KG1 (cell line): ENCODE results near the gene RTN4R.
"Not testable (repeated sequence)": the region's sequence is repeated elsewhere in the genome, so short reads cannot be mapped to it uniquely, and the experiment has no call there.

Experiments used
- DNase-seq: peaks from one replicate; lab custom pipeline; 2025; lab: John Stamatoyannopoulos, UW

RTN4R gene

DNA sequence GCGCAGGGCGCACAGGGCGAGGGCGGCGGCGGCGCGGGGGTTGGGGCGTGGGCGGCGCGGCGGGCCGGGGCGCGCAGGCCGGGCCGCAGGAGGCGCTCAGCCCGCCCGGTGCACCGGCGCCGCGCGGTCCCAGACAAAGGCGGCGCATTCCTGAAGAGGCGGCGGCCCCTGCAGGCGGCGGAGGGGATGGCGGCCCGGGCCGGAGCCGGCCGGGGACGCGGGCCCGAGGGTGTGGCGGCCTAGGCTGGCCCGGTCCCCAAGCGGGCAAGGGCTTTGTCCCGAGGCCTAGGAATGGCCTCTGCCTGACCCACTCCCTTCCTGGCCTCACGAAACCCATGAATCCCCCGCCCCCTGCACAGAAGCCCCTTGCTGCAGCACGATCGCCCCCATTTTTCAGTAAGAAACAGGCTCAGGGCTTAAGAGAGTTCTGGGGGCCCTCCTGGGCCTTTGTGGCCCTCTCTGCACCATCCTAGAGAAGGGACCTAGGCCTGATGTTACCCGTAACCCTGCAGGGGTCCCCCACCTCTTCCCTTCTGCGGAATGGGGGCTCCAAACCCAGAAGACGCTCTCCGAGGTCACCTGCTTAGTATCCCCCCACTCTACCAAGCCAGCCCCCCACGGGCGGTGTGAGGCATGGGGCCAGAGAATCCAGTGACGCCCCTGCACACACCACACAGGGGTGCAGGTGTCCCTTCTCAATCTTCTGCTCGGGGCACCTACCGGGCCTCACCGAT lies at the start of gene RTN4R:
Gene RTN4R, minus strand, starts transcription at position 40 of the 734 bp plus-strand sequence. CDS start 226 bp downstream, outside the sequence.
- DNase-seq = no peak

- not testable (repeated sequence) for DNase-seq
Observed at GRCh38 chr22:20317402-20318042, 49.4 kb upstream of the RTN4R start.

GRCh38 chr22:20316844-20317401 lies 48.8 kb upstream of the RTN4R start:
- DNase-seq = no peak

DNA sequence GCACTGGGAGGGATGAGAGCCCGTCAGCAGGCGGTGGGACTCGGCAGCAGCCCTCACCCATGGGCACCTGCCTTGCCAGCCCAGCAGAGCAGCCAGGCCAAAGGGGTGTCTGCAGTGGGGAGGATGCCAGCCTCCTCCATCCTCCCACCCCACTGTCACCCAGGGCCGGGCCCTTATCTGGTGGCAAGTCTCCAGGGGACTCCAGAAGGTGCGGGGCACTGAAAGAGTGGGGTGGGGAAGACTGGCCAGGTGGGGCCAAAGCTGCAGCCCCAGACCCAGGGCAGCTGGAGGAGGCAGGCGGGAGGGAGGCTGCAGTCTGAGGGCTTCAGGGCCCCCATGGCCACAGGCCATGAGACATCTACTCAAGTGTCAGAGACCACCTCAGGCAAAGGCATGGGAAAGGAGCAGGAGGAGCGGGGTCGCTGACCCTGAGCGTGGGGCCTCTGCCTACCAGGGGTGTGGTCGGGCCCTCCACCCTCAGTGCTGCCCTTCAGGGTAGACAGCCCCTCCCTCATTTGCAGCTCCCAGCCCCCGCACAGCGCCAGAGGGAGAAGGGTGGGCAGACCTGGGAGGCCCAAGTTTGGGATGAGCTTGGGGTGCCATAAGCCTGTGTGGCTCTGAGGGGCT lies 48.2 kb upstream of the RTN4R start:
- no peak for DNase-seq

DNA sequence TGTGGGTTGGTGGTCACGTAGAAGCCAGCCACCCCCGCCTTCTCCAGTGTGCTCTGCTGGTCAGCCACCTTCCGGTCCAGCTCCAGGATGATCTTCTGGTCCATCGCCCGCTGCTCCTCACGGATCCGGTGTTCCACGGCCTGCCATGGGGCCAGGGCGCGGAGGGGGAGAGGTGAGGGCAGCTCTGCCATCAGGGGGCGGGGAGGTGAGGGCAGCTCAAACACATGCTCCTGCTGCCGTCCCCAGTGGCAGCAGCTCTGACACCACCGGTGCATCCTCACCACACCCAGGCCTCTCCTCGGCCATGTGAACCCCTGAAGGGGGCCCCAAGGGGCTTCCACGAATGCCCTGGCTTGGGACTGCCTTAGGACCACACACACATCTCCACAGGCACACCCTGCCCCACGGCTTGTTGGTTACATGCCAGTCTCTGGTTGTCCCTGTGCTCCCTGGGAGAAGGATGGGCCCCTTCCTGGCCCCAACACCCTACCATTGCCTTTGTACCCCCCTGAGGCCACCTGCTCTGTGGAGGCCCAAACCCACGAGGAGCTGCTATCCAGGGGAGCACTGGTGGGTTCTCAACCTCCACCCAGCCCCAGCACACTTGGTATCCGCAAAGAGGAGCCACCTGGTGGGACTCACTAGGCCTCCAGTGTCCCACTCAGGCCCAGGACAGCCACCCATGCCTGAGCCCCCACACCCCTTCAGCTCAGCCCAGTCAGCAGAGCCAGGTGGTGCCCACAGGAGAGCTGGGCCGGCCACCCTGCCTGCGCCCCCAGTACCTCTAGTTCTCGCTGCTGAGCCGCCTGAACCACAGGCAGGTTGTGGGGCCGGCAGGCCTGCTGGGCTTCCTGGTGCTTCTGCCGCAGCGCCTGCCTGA lies 47.5 kb upstream of the RTN4R start:
- no peak for DNase-seq

DNA sequence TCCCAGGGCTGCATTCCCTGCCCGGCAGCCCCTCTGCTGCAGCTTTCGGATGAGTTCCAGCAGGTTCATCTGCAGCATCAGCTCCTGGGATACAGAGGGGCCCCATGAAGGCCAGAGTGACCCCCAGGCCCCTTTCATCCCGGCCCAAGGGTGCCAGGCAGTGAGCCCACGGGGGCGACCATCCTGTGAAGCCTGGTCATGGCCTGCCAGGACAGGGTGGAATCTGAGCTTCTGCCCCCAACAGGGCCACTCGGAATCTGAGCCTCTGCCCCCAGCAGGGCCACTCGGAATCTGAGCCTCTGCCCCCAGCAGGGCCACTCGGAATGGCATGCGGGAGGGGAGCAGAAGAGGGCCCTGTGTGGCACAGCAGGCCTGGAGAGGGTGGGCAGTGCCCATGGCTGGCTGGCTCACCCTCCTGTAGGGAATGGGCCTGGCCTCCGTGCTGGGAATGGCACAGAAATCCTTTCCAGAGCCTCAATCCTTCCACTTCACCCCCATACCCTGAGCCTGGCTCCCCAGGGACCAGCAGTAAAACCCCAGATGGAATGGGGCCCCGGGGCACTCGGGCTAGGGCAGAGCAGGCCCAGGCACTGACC lies 46.7 kb upstream of the RTN4R start:
- DNase-seq = not testable (repeated sequence)

- DNase-seq = not testable (repeated sequence)
Observed at GRCh38 chr22:20314206-20314605, 46.1 kb upstream of the RTN4R start.

GRCh38 chr22:20313306-20314077 lies 45.4 kb upstream of the RTN4R start:
- not testable (repeated sequence) for DNase-seq

GRCh38 chr22:20312396-20313191 lies 44.5 kb upstream of the RTN4R start:
- no peak for DNase-seq

- not testable (repeated sequence) for DNase-seq
Observed at GRCh38 chr22:20311249-20312062, 43.3 kb upstream of the RTN4R start.

DNA sequence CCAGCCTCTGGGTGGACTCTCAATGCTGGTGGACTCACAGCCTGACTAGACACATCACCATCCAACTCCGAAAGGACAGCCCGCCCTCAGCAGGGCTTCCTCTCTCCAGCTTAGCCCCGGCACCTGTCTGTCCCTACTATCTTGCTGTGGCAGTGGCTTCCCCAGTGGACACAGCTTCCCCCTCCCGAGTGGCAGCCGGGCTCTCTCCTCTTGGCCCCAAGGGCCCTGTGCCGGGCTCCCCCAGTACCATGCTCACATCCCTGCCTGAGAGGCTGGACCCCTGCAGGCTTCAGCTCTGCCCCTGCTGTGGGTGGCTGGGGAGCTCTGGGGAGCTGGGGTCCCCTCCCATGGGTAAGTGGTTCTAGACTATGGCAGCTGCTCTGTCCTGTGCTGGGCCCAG lies 42.7 kb upstream of the RTN4R start:
- DNase-seq = not testable (repeated sequence)

DNA sequence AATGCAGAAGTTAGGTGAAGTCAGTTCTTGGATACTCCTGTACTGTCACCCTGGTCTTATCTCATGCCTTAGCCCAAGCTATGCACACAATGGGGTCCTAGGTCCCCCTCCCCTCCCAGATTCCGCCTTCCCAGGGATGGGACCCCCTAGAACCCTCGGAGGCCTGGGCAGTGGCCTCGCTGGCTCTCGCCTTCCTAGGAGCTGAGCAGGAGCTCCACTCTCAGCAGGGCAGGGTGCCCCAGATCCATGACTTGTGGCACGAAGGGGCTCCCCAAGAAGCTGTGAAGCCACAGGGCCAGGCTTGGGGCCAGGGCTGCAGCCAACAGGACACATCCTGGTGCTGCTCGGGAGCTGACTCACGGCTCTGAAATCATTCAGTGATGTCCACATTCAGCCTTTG lies 42.1 kb upstream of the RTN4R start:
- not testable (repeated sequence) for DNase-seq

GRCh38 chr22:20308806-20309650 lies 40.9 kb upstream of the RTN4R start:
- not testable (repeated sequence) for DNase-seq

DNA sequence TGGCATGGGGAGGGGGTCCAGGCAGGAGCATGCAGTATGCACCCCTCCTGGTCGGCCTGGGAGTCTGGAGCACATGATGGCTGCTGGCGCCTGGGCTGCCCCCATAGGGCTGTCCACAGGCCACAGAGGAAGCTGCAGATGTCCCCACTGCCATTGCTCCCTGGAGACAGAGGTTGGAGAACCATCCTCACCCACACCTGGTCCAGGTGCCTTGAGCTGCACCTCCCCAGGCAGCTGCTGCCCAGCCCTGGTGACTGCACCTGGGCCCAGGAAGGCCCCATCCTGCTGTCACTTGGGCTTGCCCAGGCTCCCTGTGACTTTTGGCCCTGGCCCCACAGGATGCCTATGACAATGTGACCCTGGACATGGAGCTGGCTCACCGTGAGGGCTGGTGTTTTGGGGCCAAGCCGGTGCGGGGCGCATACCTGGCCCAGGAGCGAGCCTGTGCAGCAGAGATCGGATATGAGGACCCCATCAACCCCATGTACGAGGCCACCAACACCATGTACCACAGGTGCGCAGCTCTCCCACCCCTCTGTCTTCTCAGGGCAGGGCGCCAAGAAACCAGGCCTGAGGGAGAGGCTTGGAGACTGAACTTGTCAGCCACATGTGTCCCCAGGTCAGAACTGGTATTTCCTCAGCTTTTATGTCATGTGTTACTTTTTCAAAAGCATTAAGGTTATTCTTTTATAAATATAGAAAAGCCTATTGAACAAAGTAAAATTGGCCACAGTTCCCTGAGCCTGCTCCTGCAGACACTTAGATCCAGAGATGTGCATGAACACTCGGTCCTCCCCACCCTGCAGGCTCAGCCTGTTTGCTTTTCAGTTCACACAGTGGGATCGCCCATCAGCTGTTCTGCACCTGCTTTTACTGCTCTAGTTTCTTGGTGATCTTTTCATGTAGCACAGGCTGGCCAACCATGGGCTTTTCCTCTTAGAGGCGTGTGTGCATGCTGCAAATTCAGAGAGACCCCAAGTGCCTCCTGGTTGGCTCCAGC lies 39.6 kb upstream of the RTN4R start:
- DNase-seq = not testable (repeated sequence)

GRCh38 chr22:20306646-20307447 lies 38.7 kb upstream of the RTN4R start:
- DNase-seq = not testable (repeated sequence)
